ENCODE data around the gene TIMP3.

DNA sequence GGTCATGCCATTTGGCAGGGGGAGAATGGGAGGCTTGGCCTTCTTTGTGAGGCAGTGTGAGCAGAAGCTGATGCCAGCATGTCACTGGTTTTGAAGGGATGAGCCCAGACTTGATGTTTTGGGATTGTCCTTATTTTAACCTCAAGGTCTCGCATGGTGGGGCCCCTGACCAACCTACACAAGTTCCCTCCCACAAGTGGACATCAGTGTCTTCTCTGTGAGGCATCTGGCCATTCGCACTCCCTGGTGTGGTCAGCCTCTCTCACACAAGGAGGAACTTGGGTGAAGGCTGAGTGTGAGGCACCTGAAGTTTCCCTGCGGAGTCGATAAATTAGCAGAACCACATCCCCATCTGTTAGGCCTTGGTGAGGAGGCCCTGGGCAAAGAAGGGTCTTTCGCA, 59.8 kb downstream of the TIMP3 start:
- TF ChIP-seq, protein P1, sequence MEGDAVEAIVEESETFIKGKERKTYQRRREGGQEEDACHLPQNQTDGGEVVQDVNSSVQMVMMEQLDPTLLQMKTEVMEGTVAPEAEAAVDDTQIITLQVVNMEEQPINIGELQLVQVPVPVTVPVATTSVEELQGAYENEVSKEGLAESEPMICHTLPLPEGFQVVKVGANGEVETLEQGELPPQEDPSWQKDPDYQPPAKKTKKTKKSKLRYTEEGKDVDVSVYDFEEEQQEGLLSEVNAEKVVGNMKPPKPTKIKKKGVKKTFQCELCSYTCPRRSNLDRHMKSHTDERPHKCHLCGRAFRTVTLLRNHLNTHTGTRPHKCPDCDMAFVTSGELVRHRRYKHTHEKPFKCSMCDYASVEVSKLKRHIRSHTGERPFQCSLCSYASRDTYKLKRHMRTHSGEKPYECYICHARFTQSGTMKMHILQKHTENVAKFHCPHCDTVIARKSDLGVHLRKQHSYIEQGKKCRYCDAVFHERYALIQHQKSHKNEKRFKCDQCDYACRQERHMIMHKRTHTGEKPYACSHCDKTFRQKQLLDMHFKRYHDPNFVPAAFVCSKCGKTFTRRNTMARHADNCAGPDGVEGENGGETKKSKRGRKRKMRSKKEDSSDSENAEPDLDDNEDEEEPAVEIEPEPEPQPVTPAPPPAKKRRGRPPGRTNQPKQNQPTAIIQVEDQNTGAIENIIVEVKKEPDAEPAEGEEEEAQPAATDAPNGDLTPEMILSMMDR (IDR thresholded peaks at IDR 0.05): no peak
- TF ChIP-seq POLR2AphosphoS5 (IDR thresholded peaks at IDR 0.05): no peak
